ENCODE results near the gene SLC9A8. TPM values are rescaled to one million over a fixed set of nuclear protein-coding genes. Genes with fewer than 3 reads are reported as not detected.

The SLC9A8 gene
- total and polyA plus RNA-seq, 12 donors = 12.4 to 23.3 (median 17.5) TPM

- Histone ChIP-seq H3K9me3 (replicated peaks in 1 of 3) (no peaks in the 10 kb centered on the region), H3K36me3 (replicated peaks in 1 of 2) (peaks cover 0 to 5% of the 10 kb centered on the region in 2 donors), H3K27ac (no peak overlapping the region), H3K4me1 (replicated peaks in 1 of 2) (peaks cover 5 to 11% of the 10 kb centered on the region in 2 donors), H3K4me3 (no peak overlapping the region), H3K27me3 (no peaks in the 10 kb centered on the region)
- TF ChIP-seq CTCF (IDR thresholded peaks at IDR 0.05) (no peak), POLR2A (IDR thresholded peaks at IDR 0.05) (no peak)
- WGBS, 4 donors = 89 to 93% (median 91%) methylated on average over 4 of the region's 4 CpGs
- no peak for DNase-seq
- intact Hi-C loops (cut with DNase I) = no loop called here
These were observed 22.4 kb downstream of the SLC9A8 start for GRCh38 chr20:49835031-49835430.

- Histone ChIP-seq H3K36me3 (replicated peaks in 1 of 2) (no peaks in the 10 kb centered on the region), H3K9me3 (replicated peaks in 1 of 3) (no peaks in the 10 kb centered on the region), H3K4me3 (no peak overlapping the region), H3K4me1 (replicated peaks in 1 of 2) (peaks cover 5 to 13% of the 10 kb centered on the region in 2 donors), H3K27me3 (no peaks in the 10 kb centered on the region), H3K27ac (peak overlapping the region in 1 of 5 donors; percentile 37)
- no peak for DNase-seq
- WGBS, 4 donors = 68 to 84% (median 76%) methylated on average over 8 of the region's 8 CpGs
- TF ChIP-seq POLR2A (IDR thresholded peaks at IDR 0.05) = no peak
- TF ChIP-seq CTCF (IDR thresholded peaks at IDR 0.05) = no peak
- intact Hi-C loops (cut with DNase I) = no loop called here
These were observed 25.9 kb downstream of the SLC9A8 start for GRCh38 chr20:49838546-49838945.

DNA sequence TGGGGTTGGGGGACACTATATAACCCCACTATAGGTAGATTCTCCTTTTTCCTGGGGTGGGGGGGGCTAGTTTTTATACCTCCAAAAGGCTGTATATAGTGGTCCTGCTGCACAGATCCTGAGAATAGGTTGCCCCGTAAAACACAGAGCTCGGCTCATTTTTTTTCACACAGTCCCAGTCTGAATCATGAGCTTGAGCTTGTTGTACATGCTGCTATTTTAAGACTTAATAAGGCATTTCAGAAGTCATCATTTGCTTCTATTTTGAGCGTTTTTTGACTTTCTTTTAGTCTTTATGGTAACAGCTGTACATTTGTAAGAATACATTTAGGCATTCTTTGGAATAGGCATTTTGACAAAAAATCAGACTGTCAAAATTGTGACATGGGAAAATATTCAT, 30.5 kb downstream of the SLC9A8 start:
- Histone ChIP-seq H3K4me3 (no peak overlapping the region), H3K27me3 (no peaks in the 10 kb centered on the region), H3K4me1 (replicated peaks in 1 of 2) (peaks cover 5 to 21% of the 10 kb centered on the region in 2 donors), H3K27ac (no peak overlapping the region), H3K9me3 (replicated peaks in 1 of 3) (no peaks in the 10 kb centered on the region), H3K36me3 (replicated peaks in 1 of 2) (peaks cover 0 to 3% of the 10 kb centered on the region in 2 donors)
- intact Hi-C loops (cut with DNase I) = loop anchor here in 1 of 2 donors (5.0 kb wide), 1 partner anchor 231 kb away; no protein-coding TSS in a partner anchor
- WGBS, 4 donors = 44 to 85% (median 48%) methylated on average over 3 of the region's 3 CpGs
- TF ChIP-seq CTCF (IDR thresholded peaks at IDR 0.05) (no peak), POLR2A (IDR thresholded peaks at IDR 0.05) (no peak)
- DNase-seq = no peak

- no peak overlapping the region for H3K4me3 ChIP-seq
- WGBS, 4 donors = 49 to 66% (median 58%) methylated on average over 4 of the region's 4 CpGs
- intact Hi-C loops (cut with DNase I) = loop anchor here in 1 of 2 donors (5.0 kb wide), 1 partner anchor 232 kb away; no protein-coding TSS in a partner anchor
- no peaks in the 10 kb centered on the region for H3K9me3 ChIP-seq (replicated peaks in 1 of 3)
- H3K27me3 ChIP-seq = no peaks in the 10 kb centered on the region
- peaks cover 5 to 17% of the 10 kb centered on the region in 2 donors for H3K4me1 ChIP-seq (replicated peaks in 1 of 2)
- no peak overlapping the region for H3K27ac ChIP-seq
- H3K36me3 ChIP-seq (replicated peaks in 1 of 2) = peaks cover 0 to 10% of the 10 kb centered on the region in 2 donors
- TF ChIP-seq CTCF (IDR thresholded peaks at IDR 0.05) = no peak
- no peak for TF ChIP-seq POLR2A (IDR thresholded peaks at IDR 0.05)
- DNase-seq = no peak
These were observed 31.2 kb downstream of the SLC9A8 start for GRCh38 chr20:49843770-49844380.

Measured in adrenal gland (tissue), 12 donors.